Trophoblast cell (in vitro differentiated cells and primary cell): ENCODE results near the gene MARCHF7.
"Not testable (repeated sequence)": the region's sequence is repeated elsewhere in the genome, so short reads cannot be mapped to it uniquely, and the experiment has no call there.

Source experiments
- DNase-seq, 2 donors: peaks; one replicate each; pipeline ENCODE4 v3.0.0-alpha.2; 2016
- H2AFZ ChIP-seq: 2 replicates; pipeline ENCODE4 v1.6.1; 2013; ENCODE audit warnings: low read length, moderate library complexity, mild to moderate bottlenecking; ENCODE audit not compliant: insufficient read depth, poor library complexity
- H2AK5ac ChIP-seq: 2 replicates; pipeline ENCODE4 v1.6.1; 2013; ENCODE audit warnings: mild to moderate bottlenecking, low read length
- H2BK120ac ChIP-seq: 2 replicates; pipeline ENCODE4 v1.6.1; 2013; ENCODE audit warnings: low read length, mild to moderate bottlenecking, moderate library complexity; ENCODE audit not compliant: insufficient read depth, poor library complexity
- H2BK12ac ChIP-seq: 2 replicates; pipeline ENCODE4 v1.6.1; 2013; ENCODE audit warnings: mild to moderate bottlenecking, low read length, moderate library complexity
- H2BK5ac ChIP-seq: 2 replicates; pipeline ENCODE4 v1.6.1; 2013; ENCODE audit warnings: low read length, low read depth, moderate library complexity, mild to moderate bottlenecking; ENCODE audit not compliant: poor library complexity
- H3K14ac ChIP-seq: 2 replicates; pipeline ENCODE4 v1.6.1; 2013; ENCODE audit warnings: mild to moderate bottlenecking, low read length
- H3K18ac ChIP-seq: 2 replicates; pipeline ENCODE4 v1.6.1; 2013; ENCODE audit warnings: mild to moderate bottlenecking, low read length
- H3K23ac ChIP-seq: 2 replicates; pipeline ENCODE4 v1.6.1; 2013; ENCODE audit warnings: low read length
- H3K27ac ChIP-seq: 2 replicates; pipeline ENCODE4 v1.5.1; 2013; ENCODE audit warnings: low read depth, mild to moderate bottlenecking, inconsistent platforms, low read length, moderate library complexity
- H3K27me3 ChIP-seq: 2 replicates; pipeline ENCODE4 v1.6.1; 2013; ENCODE audit warnings: inconsistent platforms, mild to moderate bottlenecking, low read length, moderate library complexity; ENCODE audit not compliant: insufficient read depth
- H3K36me3 ChIP-seq, 2 experiments: 1 replicate in 1 of 2; 2 replicates in 1 of 2; pipeline ENCODE4 v1.6.1; 2013; ENCODE audit warnings: low read length in 2 of 2, mild to moderate bottlenecking in 2 of 2, moderate library complexity in 1 of 2; ENCODE audit not compliant: insufficient read depth in 2 of 2, control insufficient read depth in 1 of 2
- H3K4ac ChIP-seq: 2 replicates; pipeline ENCODE4 v1.6.1; 2013; ENCODE audit warnings: low read depth, mild to moderate bottlenecking, low read length, moderate library complexity
- H3K4me1 ChIP-seq, 2 experiments: 1 replicate in 1 of 2; 2 replicates in 1 of 2; pipeline ENCODE4 v1.6.1; 2013; ENCODE audit warnings: low read length in 2 of 2, mild to moderate bottlenecking in 2 of 2, moderate library complexity in 1 of 2; ENCODE audit not compliant: insufficient read depth in 2 of 2, control insufficient read depth in 1 of 2
- H3K4me2 ChIP-seq: 2 replicates; pipeline ENCODE4 v1.6.1; 2013; ENCODE audit warnings: inconsistent platforms, mild to moderate bottlenecking, low read length, moderate library complexity
- H3K4me3 ChIP-seq: 2 replicates; pipeline ENCODE4 v1.5.1; 2013; ENCODE audit warnings: mild to moderate bottlenecking, low read depth, low read length, inconsistent platforms
- H3K79me1 ChIP-seq: one replicate; pipeline ENCODE4 v1.6.1; 2013; ENCODE audit warnings: low read length
- H3K79me2 ChIP-seq: 2 replicates; pipeline ENCODE4 v1.6.1; 2013; ENCODE audit warnings: low read length, mild to moderate bottlenecking; ENCODE audit not compliant: control insufficient read depth, insufficient read depth, poor library complexity
- H3K9ac ChIP-seq: 2 replicates; pipeline ENCODE4 v1.6.1; 2013; ENCODE audit warnings: mild to moderate bottlenecking, low read length
- H3K9me3 ChIP-seq: 2 replicates; pipeline ENCODE4 v1.6.1; 2013; ENCODE audit warnings: low read depth, mild to moderate bottlenecking, control low read depth, inconsistent platforms, low read length; ENCODE audit not compliant: insufficient read depth
- H4K12ac ChIP-seq: 2 replicates; pipeline ENCODE4 v1.6.1; 2013; ENCODE audit warnings: low read depth, mild to moderate bottlenecking, low read length, moderate library complexity
- H4K8ac ChIP-seq: 2 replicates; pipeline ENCODE4 v1.6.1; 2013; ENCODE audit warnings: low read depth, mild to moderate bottlenecking, low read length, moderate library complexity
- H4K91ac ChIP-seq: one replicate; pipeline ENCODE4 v1.6.1; 2013; ENCODE audit warnings: low read depth, mild to moderate bottlenecking, low read length, moderate library complexity
- WGBS: extraction: QIAGEN DNeasy Blood & Tissue Kit; methylation state at CpG from one replicate; pipeline ENCODE4 v1.1.7; 2013; ENCODE audit warnings: missing lambda C conversion rate; ENCODE audit not compliant: insufficient read length, insufficient coverage; ENCODE audit errors: extremely low coverage; 5-methylcytosine and 5-hydroxymethylcytosine counted together

MARCHF7 gene

GRCh38 chr2:159745237-159745636, 32.9 kb downstream of the MARCHF7 start:
- H3K23ac ChIP-seq, H3K9ac ChIP-seq, H2BK5ac ChIP-seq, H3K4me2 ChIP-seq, H3K79me2 ChIP-seq, H3K4me1 ChIP-seq, H2AK5ac ChIP-seq, H3K9me3 ChIP-seq, H2BK120ac ChIP-seq, H3K14ac ChIP-seq, H3K27ac ChIP-seq, DNase-seq, H3K4ac ChIP-seq, H4K8ac ChIP-seq, H4K12ac ChIP-seq, H3K18ac ChIP-seq, H2AFZ ChIP-seq, H2BK12ac ChIP-seq, H3K4me3 ChIP-seq, H3K27me3 ChIP-seq, H3K79me1 ChIP-seq, H4K91ac ChIP-seq: not testable (repeated sequence)
- WGBS = no CpG with 5 or more reads among the region's 11 CpGs
- H3K36me3 ChIP-seq = peaks cover 23 to 37% of the 10 kb centered on the region in 2 experiments

GRCh38 chr2:159748089-159748488, 35.8 kb downstream of the MARCHF7 start:
- Histone ChIP-seq H3K14ac (no peak overlapping the region), H3K9me3 (no peaks in the 10 kb centered on the region), H3K27ac (no peak overlapping the region), H3K4ac (no peak overlapping the region), H2AFZ (no peak overlapping the region), H3K79me2 (no peaks in the 10 kb centered on the region), H2BK5ac (no peak overlapping the region), H3K9ac (no peak overlapping the region), H2BK12ac (no peak overlapping the region), H3K36me3 (peaks cover 22 to 31% of the 10 kb centered on the region in 2 experiments), H2AK5ac (no peak overlapping the region), H3K4me3 (no peak overlapping the region), H3K79me1 (no peaks in the 10 kb centered on the region), H4K91ac (no peak overlapping the region), H3K4me2 (no peak overlapping the region), H3K27me3 (no peaks in the 10 kb centered on the region), H3K4me1 (no peaks in the 10 kb centered on the region), H2BK120ac (no peak overlapping the region), H4K8ac (no peak overlapping the region), H3K23ac (no peak overlapping the region), H4K12ac (no peak overlapping the region), H3K18ac (no peak overlapping the region)
- WGBS = no CpG with 5 or more reads among the region's 9 CpGs
- DNase-seq = peak; percentile 55 to 95

- Histone ChIP-seq H2BK5ac (no peak overlapping the region), H3K4me3 (no peak overlapping the region), H4K91ac (no peak overlapping the region), H2AFZ (no peak overlapping the region), H4K8ac (no peak overlapping the region), H3K79me2 (no peaks in the 10 kb centered on the region), H3K79me1 (no peaks in the 10 kb centered on the region), H3K9me3 (no peaks in the 10 kb centered on the region), H4K12ac (no peak overlapping the region), H3K4me2 (no peak overlapping the region), H3K4me1 (no peaks in the 10 kb centered on the region), H3K27ac (no peak overlapping the region), H3K18ac (no peak overlapping the region), H3K27me3 (no peaks in the 10 kb centered on the region), H2AK5ac (no peak overlapping the region), H3K9ac (no peak overlapping the region), H3K4ac (no peak overlapping the region), H3K36me3 (peaks cover 19 to 21% of the 10 kb centered on the region in 2 experiments), H2BK12ac (no peak overlapping the region), H3K23ac (no peak overlapping the region), H2BK120ac (no peak overlapping the region), H3K14ac (no peak overlapping the region)
- DNase-seq = no peak
- WGBS = no CpG with 5 or more reads among the region's 1 CpG
These were observed 38.6 kb downstream of the MARCHF7 start for GRCh38 chr2:159750873-159751272.

GRCh38 chr2:159753797-159754196, 41.5 kb downstream of the MARCHF7 start:
- Histone ChIP-seq H4K12ac (no peak overlapping the region), H3K14ac (no peak overlapping the region), H3K9ac (no peak overlapping the region), H3K79me2 (no peaks in the 10 kb centered on the region), H3K79me1 (no peaks in the 10 kb centered on the region), H3K18ac (no peak overlapping the region), H3K36me3 (peaks cover 13 to 19% of the 10 kb centered on the region in 2 experiments), H2BK120ac (no peak overlapping the region), H3K4me1 (no peaks in the 10 kb centered on the region), H3K9me3 (no peaks in the 10 kb centered on the region), H2BK12ac (no peak overlapping the region), H3K4ac (no peak overlapping the region), H2AFZ (no peak overlapping the region), H2BK5ac (no peak overlapping the region), H2AK5ac (no peak overlapping the region), H3K23ac (no peak overlapping the region), H3K4me2 (no peak overlapping the region), H3K4me3 (no peak overlapping the region), H4K91ac (no peak overlapping the region), H3K27ac (no peak overlapping the region), H4K8ac (no peak overlapping the region), H3K27me3 (no peaks in the 10 kb centered on the region)
- WGBS = no CpG with 5 or more reads among the region's 4 CpGs
- DNase-seq = no peak
